Eye (tissue), 1 donor: ENCODE results near the gene NDUFA8.

Source experiments
- DNase-seq: peaks from one replicate; pipeline ENCODE4 v3.0.0-alpha.2; 2015

The NDUFA8 gene

DNA sequence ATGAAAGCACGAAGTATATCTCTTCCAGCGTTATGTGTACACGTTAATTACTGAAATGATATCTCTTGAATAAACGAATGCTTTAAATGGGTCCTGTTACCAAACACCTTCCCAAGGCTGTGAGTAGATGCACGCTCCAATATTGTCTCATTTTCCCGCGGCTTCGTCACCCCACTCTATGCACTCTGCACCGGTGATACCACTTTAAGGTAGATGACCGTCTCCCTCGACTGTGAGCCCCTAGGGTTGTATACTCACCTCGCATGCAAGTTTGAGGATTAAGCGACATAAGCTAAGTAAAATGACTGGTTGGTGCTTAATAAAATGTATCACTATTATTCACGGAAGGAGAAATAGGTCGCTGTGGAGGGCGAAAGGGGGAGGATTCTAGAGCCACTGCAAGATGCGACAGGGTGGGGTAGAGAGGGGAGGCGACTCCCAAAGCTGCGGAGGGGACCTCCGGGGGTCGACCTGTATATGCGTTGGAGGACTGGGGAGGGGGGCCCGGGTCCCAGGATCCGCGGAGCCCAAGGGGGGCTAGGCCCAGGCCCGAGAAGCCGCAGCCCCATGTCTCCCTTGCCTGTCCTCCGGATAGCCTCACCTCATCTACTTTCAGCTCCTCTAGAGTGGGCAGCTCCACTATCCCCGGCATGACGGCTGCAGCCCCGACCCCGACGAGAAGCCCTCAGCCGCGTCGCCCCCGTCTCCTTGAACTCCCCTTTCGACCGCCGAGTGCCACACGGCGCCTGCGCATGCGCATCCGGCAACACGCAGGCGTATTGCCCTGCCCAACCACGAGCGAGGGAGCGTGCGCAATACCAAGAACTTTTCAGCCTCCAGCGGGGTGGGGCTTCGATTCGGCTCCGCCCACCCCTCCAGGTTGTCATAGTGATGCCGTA lies at the start of gene NDUFA8, which contains the start of gene MORN5:
NDUFA8 (minus strand) TSS at position 754 of the 899 bp plus-strand sequence; CDS start at position 652, 102 bp downstream.
MORN5 (plus strand) TSS at position 883 of the 899 bp plus-strand sequence. CDS start 65 bp downstream, outside the sequence.
- DNase-seq, result peak; percentile 99

DNA sequence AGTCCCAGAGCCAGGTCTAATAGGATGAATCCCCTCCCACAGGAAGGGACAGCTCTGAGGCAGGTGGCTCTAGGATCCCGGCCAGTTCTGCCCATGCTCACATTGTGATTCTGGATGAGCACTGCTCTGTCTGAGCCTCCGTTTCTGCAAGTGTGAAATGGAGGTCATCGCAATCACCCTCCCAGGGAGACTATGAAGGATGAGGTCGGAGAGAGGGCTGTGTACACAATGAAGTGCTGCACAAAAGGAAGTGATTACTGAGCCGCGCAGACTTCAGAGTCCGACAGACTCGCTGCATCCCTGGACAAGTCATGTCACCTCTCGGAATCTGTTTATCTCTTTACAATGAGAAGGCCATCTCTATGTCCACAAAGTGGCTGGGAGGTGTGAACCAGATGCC lies 47.5 kb upstream of the NDUFA8 start:
- no peak for DNase-seq

DNA sequence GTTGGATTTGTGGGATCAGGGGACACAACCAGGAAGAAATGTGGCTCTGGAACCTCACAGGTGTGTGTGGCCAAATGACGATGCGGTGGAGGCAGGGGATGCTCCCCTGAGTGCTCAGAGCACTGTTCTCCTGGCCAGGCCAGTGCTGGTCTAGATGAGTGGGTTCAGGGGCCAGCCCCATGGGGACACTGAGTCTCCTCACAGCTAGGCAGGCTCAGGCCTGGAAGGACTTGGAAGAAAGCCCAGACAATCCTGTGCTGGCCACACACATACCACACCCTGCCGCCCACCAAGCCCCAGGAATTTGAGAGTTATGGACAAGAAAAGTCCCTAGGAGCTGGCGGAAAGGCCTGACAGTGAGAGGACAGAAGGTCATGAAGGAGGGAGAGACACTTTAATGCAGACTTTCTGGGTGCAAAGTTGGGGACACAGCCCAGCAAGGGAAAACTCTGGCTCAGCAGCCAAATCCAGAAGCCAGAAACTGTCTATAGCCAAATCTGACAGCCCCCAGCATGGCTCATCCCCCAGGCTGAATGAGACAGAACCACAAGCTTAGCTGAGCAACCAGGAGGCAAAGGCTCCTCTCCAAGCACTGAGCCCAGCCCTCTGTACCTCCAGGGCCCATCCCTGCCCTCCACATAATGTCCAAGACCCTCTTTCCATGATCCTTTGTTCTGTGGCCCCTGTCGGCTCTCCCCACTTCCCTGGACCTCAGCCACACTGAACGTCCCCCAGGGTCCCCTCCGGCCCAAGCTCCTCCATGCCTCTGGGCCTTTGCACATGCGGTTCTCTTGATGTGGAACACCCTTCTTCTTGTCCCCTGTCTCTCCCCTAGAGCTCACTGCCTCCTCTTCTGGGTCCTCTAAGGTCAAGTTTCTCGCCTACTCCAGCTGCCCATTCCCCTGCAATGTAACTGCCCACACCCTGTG lies 46.8 kb upstream of the NDUFA8 start:
- peak; percentile 25 for DNase-seq

DNA sequence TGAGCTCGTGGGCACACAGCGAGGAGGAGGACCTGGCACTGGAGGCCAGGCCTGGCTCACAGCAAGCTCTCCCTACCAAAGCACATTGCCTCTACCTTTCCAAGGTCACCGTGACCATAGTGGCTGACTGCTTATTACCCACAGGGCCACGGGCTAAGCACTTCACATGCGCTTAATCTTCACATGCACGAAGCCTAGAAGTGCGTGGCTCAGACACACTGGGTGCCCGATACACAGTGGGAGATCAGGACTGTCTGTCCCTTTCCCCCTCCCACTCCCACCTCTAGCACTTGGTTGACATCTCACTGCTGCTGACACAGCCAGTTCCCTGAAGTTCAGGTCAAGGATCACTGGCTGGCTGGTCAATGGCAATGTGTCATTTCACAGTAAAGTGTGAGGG lies 45.6 kb upstream of the NDUFA8 start:
- DNase-seq, result no peak

DNA sequence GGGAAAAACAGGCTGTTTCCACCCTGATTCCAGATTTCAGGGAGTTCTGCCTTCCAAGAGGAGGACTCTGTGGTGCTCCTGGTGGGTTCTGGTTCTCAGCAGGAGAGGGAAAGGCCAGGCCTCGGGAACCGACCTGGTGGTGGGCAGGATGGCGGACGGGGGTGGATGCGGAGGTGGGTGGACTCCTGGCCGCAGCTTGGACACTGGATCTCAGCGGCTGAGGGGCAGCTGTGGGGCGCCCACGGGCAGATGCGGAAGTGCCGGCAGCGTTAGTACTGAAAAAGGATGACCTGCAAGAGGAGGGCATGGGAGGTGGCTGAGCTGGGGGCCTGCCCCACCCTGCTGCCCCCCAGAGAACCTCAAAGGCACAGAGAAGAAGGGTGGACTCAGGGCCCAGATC lies 44.9 kb upstream of the NDUFA8 start:
- no peak for DNase-seq

DNA sequence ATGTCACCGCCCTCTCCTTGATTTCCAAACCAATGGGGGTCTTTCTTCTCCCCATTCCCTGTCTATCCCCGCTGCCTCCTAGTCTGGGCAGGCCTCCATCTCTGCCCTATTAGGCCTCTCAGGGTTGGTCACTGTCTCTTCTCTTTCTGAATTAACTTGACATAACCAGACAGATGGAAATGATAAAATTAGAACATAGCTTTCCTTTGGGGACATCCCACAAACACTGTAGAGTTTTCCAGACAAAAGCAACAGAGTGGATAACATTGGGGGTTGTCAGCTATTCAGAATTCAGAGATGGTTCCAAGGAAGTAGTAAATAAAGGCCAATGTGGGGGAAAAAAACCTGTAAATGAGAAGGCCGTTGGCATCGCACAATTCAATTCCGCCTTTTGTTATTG lies 44.5 kb upstream of the NDUFA8 start:
- DNase-seq, result peak; percentile 22

DNA sequence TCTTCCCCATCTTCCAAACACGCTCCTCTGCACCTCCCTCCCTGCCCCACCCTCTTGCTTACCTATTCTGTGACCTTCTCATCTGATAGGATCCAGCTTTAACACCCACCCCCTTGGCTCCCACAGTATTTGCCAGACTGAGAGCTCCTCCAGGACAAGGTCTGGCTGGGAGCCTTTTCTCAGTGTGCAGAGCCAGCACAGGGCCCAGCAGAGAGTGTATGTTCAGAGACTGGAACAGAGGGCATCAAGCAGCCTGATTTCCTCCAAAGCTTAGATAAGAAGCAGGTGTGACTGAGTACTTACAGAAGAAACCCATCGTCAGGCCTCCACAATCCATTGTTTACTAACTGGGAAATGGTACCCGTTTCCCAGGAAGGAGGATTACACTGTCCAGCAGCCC lies 42.5 kb upstream of the NDUFA8 start:
- no peak for DNase-seq

DNA sequence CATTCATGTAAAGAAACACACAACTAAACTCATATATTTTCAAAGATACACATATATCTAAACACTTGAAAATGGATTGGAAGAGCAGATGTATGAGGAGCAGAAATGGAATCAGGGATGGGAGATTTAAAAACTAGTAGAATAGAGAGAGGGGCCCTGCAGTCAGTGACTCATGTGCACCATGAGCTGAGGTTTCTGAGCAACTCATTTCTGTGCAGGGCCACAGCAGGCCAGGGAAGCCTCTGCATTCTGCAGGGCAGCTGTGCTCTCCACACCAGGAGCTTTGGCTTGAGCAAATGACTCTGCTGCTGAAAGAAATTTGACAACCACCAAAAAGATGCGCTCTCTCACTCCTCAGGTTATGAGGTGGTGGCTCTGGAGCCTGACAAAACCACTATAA lies 42.1 kb upstream of the NDUFA8 start:
- no peak for DNase-seq

DNA sequence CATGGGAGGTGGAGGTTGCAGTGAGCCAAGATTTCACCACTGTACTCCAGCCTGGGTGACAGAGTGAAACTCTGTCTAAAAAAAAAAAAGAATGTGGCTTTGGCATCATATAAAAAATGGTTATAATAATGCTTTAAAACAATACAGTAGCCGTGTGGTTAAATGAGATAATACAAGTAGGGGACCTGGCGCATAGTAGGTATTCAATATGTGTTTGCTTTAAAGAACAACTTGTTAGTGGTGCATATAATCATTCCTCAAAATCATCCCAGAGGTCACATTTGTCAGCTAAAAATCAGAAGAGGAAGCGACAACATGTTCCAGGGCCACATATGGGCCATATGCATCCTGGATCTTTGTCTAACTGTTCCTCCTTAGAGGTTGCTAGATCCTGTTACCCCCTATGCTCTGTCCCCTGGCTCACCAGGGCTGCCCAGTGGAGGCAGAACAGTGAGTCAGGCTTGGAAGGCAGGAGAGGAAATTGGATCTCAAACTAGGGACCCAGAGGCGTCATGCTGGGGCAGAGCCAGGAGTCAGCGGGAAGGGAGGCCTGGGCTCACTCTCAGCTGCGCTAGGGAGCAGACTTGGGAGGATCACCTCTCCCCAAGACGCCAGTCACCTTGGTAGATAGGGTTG lies 41.5 kb upstream of the NDUFA8 start:
- DNase-seq, result no peak

DNA sequence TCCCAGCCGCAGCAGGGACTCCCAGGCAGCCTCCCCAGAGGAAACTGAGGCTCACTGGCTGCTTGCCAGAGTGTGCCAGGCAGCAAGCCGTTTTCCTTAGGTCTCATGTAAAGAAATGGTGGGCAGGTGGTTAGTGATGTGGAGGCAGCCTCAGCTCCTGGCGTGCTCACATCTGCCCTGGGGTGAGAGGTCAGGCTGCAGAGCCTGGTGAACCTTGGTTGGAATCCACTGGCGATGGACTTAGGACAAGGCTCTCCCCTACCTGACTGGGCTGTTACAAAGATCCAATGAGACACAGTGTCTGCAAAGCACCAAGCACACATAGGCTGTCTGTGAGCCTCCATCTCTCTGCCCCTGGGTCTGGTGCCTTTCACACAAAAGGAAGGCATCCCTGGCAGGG lies 38.3 kb upstream of the NDUFA8 start:
- DNase-seq, result peak; percentile 12

DNA sequence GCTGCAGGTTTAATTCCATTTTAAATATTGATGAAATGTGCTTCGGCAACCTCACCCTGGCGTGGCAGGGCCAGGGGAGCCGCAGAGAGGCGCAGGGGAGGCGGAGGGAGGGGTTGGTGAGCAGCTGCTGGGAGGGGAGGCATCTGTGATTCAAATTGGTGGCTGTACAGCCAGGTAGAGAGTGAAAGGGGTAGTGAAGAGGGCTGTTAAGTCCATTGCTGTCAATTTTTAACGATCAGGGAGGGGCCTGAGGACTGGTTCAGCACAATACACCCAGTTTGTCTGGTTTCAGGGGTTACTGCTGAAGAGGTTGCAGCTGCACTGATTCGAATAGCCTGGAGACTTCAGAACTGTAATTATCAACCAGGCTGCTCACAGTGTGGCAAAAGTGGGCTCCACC lies 37.8 kb upstream of the NDUFA8 start:
- DNase-seq, result peak; percentile 40

DNA sequence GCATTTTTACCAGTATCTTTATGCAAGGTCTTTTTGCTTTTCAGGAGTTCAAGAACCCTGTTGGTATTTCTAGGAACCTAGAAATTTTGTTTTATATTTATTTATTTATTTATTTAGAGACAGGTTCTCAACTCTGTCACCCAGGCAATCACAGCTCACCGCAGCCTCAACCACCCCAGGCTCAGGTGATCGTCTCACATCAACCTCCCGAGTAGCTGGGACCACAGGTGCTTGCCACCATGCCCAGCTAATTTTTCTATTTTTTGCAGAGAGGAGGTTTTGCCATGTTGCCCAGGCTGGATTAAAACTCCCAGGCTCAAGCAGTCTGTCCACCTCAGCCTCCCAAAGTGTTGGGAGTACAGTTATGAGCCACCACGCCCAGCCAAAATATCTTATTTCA lies 36.3 kb upstream of the NDUFA8 start:
- no peak for DNase-seq

DNA sequence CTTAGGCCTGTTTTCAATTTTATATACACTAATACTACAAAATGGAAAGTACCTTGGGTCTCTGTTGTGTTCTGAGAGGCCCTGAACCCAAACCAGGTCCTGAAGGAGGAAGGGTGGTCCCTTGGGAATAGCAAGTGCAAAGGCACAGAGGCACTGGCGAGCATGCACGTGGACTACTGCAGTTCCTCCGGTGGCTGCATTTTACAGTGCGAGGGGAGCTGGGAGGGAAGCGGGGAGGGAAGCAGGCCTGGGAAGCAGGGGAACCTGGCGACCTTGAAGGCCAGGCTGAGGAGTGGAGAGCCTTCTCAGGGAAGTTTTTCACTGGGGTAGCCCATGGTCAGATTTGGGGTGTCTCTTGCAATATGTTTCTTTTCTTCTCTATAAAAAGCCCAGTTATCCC lies 34.1 kb upstream of the NDUFA8 start:
- DNase-seq, result no peak

DNA sequence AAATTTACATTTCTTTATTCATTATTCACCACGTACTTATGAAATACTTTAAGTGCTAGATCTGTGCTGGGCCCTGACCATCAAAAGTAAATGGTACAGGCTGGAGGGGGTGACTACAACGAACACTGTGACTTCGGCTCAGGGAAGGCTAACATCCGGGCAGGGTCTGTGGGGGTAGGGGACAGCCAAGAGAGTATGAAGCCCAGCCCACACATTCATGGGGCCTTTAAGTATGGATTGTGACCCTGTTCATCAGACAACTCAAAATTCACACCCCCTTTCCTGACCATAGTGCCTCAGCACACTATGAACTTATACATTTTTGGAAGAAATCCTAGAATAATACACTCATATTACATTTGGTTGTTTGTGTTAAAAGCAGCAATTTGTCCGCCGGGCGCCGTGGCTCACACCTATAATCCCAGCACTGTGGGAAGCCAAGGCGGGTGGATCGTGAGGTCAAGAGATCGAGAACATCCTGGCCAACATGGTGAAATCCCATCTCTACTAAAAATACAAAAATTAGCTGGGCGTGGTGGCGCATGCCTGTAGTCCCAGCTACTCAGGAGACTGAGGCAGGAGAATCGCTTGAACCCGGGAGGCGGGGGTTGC lies 33.4 kb upstream of the NDUFA8 start:
- no peak for DNase-seq

DNA sequence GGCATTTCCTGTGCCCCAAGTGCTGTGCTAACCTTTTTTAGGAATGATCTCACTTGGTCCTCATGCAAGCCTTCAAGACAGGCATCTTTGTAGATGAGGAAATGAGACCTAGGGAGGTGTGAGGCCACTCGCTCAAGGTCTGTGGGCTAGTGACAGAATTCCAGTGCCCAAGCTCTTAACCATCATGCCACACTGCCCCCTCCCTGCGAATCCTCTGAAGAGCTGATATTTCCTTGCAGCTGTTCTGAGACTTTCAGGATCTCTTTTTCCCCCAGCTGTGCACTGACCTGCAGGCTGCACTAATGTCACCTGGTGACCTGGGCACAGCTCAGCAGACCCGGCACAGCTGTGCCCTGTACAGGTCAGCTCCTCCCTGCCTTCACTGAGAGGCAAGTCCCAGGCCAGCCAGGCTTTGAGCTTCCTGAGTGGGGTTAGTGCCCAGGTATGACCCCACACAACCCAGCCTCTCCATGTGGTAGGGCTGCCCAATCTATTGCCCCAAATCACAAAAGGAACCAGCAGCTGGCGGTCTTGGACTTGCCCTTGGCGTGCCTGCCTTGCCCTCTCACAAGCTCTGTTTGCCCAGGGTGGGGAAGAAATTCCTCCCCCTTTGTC lies 32.8 kb upstream of the NDUFA8 start:
- no peak for DNase-seq

DNA sequence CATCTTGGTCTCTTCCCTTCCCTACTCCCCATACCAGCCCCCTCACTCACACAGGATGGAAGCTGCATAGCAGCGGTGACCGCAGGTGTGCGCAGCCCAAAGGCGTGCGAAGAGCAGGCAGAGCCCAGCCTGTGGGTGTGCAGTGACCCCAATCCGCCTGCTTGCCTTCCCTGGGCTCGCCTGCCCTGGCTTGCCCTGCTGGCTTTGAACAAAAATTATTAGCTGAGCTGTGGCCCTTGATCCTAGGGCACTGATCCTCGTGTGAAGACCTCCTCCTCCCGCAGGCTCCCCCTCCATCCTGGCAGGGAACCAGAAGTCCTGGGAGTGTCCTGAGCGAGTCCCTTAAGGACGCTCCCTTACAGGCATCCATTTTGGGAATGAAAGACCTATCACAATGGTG lies 32.0 kb upstream of the NDUFA8 start:
- DNase-seq, result no peak

DNA sequence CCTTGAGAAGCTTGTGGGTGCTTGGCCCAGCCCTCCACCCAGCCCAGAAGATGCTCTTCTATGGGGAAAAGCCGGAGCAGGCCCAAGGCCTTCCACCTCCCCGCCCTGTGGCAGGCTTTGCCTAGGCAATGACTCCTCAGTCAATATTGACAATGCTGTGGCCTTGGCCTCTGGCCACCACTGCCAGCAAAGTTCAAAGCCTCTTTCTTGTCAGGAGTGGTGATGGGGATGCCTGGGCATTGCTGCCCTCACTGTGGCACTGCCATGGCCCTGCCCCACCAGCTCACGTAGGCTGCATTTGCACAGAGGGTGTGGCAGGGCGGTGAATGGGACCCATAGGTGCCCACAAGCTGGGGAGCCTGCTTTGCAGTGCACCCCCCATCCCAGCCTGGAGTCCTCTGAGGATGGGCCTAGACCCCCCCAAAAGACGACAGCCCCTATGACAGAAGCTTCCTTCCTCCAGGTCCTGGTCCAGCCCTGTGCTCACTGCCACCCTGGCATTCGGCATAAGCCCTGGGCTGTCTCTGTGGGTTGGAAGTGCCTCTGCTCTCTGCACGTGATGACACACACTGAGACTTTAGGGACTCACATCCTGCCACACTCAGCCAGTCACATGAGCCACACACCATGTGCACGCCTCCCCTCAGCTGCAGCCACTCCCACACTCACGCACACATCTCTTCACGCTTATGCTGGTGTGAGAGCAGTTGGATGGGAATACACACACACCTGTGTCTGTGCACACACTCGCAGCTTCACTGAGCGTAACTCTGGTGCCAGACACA lies 31.2 kb upstream of the NDUFA8 start:
- no peak for DNase-seq

DNA sequence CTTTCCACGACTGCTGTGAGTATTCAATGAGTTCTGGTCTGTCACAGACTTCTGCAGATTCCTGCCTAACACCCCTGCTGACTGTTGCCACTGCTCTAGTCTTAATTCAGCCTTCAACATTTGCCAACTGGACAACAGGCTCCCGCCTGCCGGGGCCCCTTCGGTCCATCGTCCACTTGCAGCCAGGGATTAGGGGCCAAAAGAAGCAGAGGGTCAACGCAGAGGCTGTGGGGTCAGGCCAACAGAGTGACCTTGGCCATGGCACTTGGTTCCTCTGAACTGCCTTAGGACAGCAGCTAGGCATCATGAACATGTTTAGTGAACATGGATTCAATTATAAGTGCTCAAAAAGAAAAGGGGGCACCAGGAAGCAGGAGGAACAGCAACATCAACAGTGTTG lies 28.8 kb upstream of the NDUFA8 start:
- DNase-seq, result no peak

DNA sequence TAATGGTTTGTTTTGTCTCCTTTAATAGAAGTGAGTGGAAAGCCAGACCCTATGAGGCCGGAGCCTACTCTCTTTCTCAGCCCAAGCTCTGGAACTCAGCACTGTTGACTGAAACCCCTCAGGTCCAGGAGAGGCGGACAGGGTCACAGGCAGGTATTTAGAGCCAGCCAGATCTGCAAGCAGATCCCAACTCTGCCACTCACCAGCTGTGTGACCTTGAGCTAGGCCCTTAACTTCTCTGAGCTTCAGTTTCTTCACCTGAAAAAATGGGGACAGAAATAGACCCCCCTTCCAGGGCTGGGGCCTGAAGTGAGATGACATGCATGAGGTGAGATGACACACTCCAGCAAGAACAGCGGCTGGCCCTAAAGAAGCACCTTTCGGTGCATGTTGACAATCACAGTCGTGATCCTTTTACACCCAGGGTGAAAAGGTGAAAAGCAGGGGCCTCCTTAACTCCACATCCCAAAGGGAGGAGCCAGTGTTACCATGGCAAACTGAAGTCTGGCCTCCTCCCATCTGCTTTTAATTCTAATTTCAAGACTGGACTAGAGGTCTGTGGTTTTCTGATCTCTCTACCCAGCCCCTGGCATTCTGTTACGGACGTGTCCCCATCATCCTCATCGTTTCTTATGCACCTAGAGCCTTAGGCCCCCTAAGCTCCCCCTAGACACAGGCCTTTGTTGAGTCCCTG lies 27.3 kb upstream of the NDUFA8 start:
- peak; percentile 13 for DNase-seq

DNA sequence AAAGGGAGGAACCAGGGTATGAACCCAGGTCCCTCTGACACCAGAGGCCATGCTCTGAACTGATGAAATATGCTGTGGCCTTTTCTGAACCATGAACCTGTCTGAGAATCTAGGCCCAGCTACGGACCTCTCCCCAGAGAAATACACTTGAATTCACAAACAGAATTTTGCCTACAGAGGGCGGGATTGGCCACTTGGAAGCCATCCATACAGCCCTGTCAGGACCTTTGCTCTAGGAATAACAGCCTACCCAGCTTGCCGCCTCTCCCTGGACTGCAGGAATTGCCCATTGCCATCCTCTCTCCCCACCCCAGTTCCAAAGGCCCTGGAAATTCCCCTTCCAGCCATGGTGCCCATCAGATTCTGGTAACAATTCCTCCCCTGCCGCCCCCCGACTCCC lies 26.7 kb upstream of the NDUFA8 start:
- DNase-seq, result no peak

DNA sequence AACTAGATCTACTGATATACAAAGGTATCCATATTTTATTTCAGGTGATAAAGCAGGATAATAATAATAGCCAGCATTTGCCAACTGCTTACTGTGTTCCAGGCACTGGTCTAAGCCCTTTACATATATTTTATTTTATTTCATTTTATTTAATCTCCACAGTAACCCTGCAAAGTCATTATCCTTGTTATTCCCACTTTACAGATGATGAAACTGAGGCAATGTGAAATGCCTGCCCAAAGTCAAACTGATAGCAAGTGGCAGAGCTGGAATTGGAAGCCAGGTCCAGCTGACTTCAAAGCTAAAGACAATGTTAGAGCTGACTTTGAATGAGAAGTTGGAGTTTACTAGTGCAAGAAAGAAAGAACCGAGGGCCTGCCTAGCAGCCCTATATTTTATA lies 25.0 kb upstream of the NDUFA8 start:
- DNase-seq, result no peak
